HL-60/S4 (cell line): ENCODE results near the gene POLR1C.
"Not testable (repeated sequence)": the region's sequence is repeated elsewhere in the genome, so short reads cannot be mapped to it uniquely, and the experiment has no call there.

Experiments
- in situ Hi-C: fragments of 300-500 bp; cut with MboI; formaldehyde crosslinking; loops from 2 replicates; pipeline ENCODE4 v1.14.3; 2022; ENCODE audit warnings: low sequenced_read_pairs

POLR1C gene

GRCh38 chr6:43557620-43558019, 40.7 kb downstream of the POLR1C start:
- in situ Hi-C loops: not testable (repeated sequence)

GRCh38 chr6:43559328-43559727, 42.4 kb downstream of the POLR1C start:
- in situ Hi-C loops: no loop called here

GRCh38 chr6:43570876-43571441, 54.1 kb downstream of the POLR1C start:
- in situ Hi-C loops: no loop called here
